Stomach smooth muscle (tissue), 2 donors: Measurements from ENCODE around the gene MRPL39.

Experiments
- H3K27ac ChIP-seq: one replicate; pipeline ENCODE4 v1.7.0; 2013; ENCODE audit warnings: mild to moderate bottlenecking, low read length, inconsistent platforms
- H3K27me3 ChIP-seq, 2 donors: one replicate each; pipeline ENCODE4 v1.7.0; 2013; ENCODE audit warnings: low read length in 2 of 2; ENCODE audit not compliant: insufficient read depth in 2 of 2, control insufficient read depth in 1 of 2
- H3K36me3 ChIP-seq, 2 donors: one replicate each; pipeline ENCODE4 v1.7.0; 2013; ENCODE audit warnings: low read length in 2 of 2; ENCODE audit not compliant: control insufficient read depth in 2 of 2, insufficient read depth in 2 of 2
- H3K4me1 ChIP-seq: one replicate; pipeline ENCODE4 v1.7.0; 2013; ENCODE audit warnings: low read length; ENCODE audit not compliant: control insufficient read depth, insufficient read depth
- H3K4me3 ChIP-seq, 2 donors: one replicate each; pipeline ENCODE4 v1.7.0; 2013; ENCODE audit warnings: low read length in 2 of 2
- H3K9ac ChIP-seq, 2 donors: one replicate each; pipeline ENCODE4 v1.7.0; 2013; ENCODE audit warnings: low read length in 2 of 2, mild to moderate bottlenecking in 1 of 2
- H3K9me3 ChIP-seq, 2 donors: one replicate each; pipeline ENCODE4 v1.7.0; 2013; ENCODE audit warnings: low read length in 2 of 2; ENCODE audit not compliant: control insufficient read depth in 2 of 2
- donor health status: healthy.
- donor health status: Pancreatic carcinoma.

MRPL39 gene

DNA sequence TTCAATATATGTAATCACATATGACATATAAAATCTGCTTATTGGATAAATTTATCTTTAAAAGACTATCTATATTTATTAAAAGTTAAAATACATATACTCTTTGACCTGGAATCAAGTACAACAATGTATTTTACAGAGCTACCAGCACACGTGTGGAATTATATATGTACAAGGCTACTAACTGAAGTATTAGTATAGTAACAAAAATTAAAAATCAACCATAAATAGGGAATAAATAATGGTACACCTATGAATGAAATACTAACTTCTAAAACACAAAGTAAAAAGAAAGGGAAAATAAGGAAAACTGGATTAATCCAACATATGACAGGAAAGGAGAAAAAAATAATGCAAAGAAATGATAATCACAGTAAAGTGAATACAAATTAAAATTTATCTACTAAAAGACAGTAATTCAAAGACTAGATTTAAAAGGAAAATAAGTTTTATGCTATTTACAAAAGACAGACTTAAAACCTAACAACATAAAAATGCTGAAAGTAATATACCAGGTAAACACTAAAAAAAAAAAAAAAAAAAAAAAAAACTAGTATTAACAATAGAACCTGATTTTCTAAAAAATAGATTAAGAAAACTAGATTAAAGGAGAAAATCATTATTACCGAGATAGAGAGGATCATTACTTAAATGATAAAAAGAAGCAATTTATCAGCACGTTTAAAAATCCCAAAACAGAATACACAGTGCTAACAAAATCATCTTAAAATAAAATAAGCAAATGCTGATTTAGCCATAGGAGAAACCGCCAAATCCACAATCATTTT lies 27.9 kb downstream of the MRPL39 start:
- Histone ChIP-seq H3K36me3 (no peaks in the 10 kb centered on the region), H3K27me3 (no peaks in the 10 kb centered on the region), H3K4me3 (no peak overlapping the region), H3K4me1 (no peaks in the 10 kb centered on the region), H3K9ac (no peak overlapping the region), H3K9me3 (no peaks in the 10 kb centered on the region), H3K27ac (no peak overlapping the region)

DNA sequence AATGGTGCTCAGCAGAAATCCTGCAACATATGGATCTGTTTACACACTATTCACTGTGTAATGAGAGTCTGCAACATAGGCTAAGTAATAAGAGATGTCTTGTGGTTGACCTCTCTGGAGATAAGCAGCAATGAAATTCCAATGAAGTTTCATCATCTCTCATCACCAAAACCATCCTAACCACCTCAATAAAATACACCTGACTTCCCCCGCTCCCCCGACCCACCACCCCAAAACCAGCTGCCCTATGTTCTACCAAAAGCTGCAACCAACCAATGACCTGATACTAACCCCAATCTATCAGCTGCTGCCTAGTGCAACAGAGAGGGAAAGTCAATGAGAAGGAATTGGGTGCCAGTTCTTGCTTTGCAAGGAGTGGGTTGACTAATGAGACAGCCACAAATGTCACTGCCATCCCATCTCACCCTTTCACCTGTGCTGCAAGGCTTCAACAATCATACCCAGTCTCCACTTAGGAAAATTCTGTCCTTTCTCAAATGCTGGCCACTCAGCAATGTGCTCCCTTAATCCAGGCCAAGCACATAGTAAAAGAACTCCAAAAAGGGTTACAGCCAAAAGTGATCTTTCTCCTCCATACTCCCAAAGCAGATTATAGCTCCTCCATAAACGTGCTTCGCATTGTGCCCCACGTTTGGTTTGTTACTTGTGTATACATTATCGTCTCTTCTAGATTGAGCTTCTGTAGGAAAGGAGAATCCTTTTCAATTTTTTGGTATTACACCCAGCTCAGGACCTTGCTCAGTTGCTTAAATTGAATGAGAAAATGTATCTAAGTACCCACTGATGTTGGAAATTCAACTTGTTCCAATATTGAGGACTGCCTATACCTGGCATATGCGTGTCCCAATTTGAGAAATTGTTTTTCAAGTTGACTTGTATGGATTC lies 29.0 kb downstream of the MRPL39 start:
- Histone ChIP-seq H3K27me3 (no peaks in the 10 kb centered on the region), H3K27ac (no peak overlapping the region), H3K9me3 (no peaks in the 10 kb centered on the region)

DNA sequence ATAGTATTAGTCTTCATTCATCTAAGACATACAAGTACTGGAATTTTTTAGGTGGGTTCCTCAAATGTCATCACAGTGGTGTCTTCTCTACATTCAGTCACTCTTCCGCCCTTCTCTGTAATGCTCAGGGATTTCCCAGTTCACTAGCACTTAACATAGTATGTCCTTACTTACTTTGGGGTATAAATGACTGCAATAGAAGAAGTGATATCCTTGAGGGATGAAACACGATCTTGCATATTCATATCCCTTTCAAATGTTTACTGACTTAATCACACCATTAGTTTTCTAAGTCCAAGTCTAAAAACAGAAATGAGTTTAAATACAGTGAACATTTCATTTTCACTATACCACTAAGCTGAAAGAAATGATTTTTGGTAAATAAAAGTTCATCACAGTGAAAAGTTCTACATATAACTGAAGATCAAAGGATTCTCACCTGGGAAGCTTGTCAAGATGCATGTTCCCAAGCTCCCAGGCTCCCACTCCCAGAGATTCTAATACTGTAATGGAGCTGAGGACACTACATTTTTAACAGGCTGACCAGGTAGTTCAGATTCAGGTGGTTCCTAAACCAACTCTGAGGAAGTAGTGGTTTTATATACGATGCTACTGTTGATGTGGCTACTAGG lies 29.7 kb downstream of the MRPL39 start:
- Histone ChIP-seq H3K27me3 (no peaks in the 10 kb centered on the region), H3K9me3 (no peaks in the 10 kb centered on the region), H3K4me1 (no peaks in the 10 kb centered on the region), H3K4me3 (no peak overlapping the region), H3K27ac (no peak overlapping the region), H3K9ac (no peak overlapping the region), H3K36me3 (no peaks in the 10 kb centered on the region)

More for the DNA sequence above, 29.0 kb downstream of the MRPL39 start:
- no peak overlapping the region for H3K4me3 ChIP-seq
- H3K36me3 ChIP-seq: no peaks in the 10 kb centered on the region
- H3K9ac ChIP-seq: no peak overlapping the region
- no peaks in the 10 kb centered on the region for H3K4me1 ChIP-seq

DNA sequence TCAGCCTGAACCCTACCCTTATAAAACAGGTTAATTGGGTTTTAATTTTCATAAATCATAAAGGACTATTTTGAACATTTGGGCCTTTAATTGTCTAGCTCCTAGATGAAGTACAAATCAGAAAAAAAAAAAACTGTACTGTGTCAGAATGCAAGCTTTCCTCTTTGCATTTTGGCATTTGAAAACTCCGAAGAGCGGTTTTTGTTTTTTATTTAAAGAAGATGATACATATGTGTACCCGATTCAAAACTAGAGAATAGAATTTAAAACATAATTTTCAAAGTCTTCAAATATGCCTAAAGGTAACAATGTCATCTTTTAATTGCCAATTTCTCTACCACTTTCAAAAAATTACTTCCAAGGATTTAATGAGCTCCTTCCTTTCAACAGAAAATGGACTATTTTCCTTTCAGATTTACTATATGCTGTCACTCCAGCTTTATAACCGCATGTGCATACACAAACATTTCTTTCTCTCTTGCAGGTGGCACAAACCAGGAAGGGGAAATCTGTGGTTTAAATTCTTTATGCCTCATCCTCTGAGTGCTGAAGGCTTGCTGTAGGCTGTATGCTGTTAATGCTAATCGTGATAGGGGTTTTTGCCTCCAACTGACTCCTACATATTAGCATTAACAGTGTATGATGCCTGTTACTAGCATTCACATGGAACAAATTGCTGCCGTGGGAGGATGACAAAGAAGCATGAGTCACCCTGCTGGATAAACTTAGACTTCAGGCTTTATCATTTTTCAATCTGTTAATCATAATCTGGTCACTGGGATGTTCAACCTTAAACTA lies 33.7 kb downstream of the MRPL39 start:
- H3K4me3 ChIP-seq: no peak overlapping the region
- no peaks in the 10 kb centered on the region for H3K9me3 ChIP-seq
- no peaks in the 10 kb centered on the region for H3K36me3 ChIP-seq
- no peak overlapping the region for H3K27ac ChIP-seq
- no peaks in the 10 kb centered on the region for H3K4me1 ChIP-seq
- no peak overlapping the region for H3K9ac ChIP-seq
- H3K27me3 ChIP-seq: no peaks in the 10 kb centered on the region

DNA sequence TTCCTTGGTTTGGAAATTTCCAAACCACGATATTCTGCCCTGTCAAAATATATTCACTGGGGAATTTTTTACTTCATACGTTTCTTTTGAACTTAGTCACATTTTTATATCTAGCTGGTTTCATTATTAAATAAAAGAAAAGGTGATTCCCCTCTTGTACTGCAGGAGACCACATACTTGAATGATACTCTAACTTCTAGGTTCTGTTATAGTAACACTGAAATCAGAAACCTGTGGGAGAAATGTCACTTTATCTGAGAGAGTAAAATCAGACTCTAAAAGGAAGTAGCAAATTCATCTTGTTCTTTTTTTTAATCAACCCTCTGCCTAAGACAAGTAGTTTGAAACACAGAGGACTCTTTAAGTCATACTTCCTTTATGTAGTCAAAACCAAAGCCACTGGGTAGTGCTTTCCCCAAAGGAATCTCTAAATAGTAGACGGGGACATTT lies 34.4 kb downstream of the MRPL39 start:
- Histone ChIP-seq H3K4me3 (no peak overlapping the region), H3K9ac (no peak overlapping the region), H3K27ac (no peak overlapping the region), H3K27me3 (no peaks in the 10 kb centered on the region), H3K9me3 (no peaks in the 10 kb centered on the region), H3K36me3 (no peaks in the 10 kb centered on the region), H3K4me1 (no peaks in the 10 kb centered on the region)

DNA sequence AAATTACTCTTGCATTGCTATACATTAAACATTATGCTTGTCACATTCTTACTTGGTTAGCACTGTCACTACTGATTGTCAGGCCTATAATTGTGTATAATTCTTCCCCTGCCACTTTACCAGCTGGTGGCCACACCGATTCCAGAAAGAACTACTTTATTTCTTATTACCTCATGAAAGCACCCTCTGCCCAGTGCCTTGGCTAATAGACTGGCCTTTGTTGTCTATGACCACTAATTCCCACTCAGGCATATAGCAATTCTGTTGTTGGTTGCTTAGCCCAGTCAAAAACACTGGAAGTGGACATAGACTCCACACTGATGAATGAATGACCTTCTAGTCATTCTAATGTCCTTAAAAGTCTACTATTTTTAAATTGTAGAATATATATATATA lies 35.6 kb downstream of the MRPL39 start:
- no peak overlapping the region for H3K9ac ChIP-seq
- no peaks in the 10 kb centered on the region for H3K4me1 ChIP-seq
- H3K36me3 ChIP-seq: peaks cover 0 to 1% of the 10 kb centered on the region in 2 donors
- H3K27me3 ChIP-seq: no peaks in the 10 kb centered on the region
- no peak overlapping the region for H3K4me3 ChIP-seq
- no peak overlapping the region for H3K27ac ChIP-seq
- no peaks in the 10 kb centered on the region for H3K9me3 ChIP-seq

DNA sequence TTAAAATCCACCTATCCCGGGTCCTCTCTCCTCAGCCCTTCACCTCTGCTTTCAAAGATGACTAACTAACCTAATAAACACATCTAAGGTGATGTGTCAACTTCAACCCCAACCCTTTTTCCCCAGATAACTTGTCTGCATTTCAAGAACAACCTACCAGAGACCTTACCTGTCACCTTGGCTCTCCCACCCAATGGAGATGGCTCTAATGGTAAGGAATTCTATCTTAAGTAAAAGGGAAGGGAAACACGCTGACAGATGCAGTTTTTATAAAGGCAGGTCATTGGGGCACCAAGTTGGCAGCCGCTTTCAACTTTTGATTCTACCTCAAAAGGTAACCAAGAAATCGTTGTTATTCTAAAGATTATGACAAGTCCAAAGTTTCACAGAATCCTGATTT lies 37.6 kb downstream of the MRPL39 start:
- H3K36me3 ChIP-seq: peaks cover 3 to 5% of the 10 kb centered on the region in 2 donors
- no peak overlapping the region for H3K4me3 ChIP-seq
- no peak overlapping the region for H3K9ac ChIP-seq
- no peak overlapping the region for H3K27ac ChIP-seq
- H3K27me3 ChIP-seq: no peaks in the 10 kb centered on the region
- H3K4me1 ChIP-seq: no peaks in the 10 kb centered on the region
- no peaks in the 10 kb centered on the region for H3K9me3 ChIP-seq

DNA sequence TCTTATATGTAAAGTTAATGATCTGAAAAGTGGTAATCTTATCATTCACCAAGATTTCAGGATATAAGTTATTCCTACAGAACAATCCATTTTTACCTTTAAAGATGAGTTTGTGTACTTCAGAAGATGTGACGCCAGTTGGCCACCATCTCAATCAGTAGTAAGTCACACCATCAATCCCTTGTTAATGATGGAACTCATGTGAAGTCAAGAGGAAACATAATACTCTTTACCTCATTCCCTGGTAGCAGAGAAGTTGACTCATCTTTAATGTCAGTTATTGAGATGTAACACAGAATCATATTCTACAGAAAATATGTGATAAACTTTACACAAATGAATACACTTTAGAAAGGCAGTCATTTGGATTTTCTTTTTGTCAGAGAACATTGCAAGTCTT lies 38.2 kb downstream of the MRPL39 start:
- Histone ChIP-seq H3K27me3 (no peaks in the 10 kb centered on the region), H3K36me3 (peaks cover 3 to 5% of the 10 kb centered on the region in 2 donors), H3K4me3 (no peak overlapping the region), H3K27ac (no peak overlapping the region), H3K4me1 (no peaks in the 10 kb centered on the region), H3K9me3 (no peaks in the 10 kb centered on the region), H3K9ac (no peak overlapping the region)

DNA sequence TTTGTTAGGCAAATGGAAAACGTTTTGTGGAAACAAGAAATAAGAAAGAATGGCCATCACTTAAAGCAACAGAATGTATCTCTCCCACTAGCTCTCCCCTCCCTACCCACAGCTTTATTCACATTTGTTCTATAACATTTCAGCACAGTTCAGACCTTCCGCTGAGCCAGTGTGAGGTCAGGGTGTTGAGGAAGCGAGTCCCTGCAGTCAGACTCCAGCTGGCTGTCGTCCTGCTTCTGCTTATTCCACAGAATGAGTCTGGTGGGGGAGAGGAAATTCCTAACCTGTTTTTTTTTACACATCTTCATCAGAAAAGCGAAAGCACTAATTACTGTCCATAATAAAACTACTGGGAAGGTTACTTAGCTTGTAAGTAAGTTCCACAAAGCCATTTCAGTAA lies 39.0 kb downstream of the MRPL39 start:
- H3K9me3 ChIP-seq: no peaks in the 10 kb centered on the region
- no peaks in the 10 kb centered on the region for H3K27me3 ChIP-seq
- no peaks in the 10 kb centered on the region for H3K4me1 ChIP-seq
- H3K4me3 ChIP-seq: no peak overlapping the region
- H3K9ac ChIP-seq: no peak overlapping the region
- H3K36me3 ChIP-seq: peaks cover 3 to 5% of the 10 kb centered on the region in 2 donors
- H3K27ac ChIP-seq: no peak overlapping the region

DNA sequence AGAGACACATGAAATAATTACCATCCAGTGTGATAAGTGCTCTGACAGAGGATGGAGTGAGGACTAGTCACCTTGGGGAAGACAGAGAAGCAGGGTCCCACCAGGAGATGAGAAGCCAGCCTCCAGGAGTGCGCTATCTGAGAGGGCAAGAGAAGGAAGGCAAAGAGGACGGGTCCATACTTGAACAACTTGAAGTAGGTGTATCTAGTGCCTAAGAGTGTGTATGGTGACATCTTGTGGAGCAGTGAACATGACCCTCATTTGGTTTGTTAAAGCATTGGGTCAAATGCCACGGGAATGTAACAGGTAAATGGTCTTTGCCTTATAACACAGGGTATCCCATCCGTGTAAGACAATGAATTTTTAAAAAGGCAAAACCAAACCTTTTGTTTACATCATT lies 39.8 kb downstream of the MRPL39 start:
- H3K4me3 ChIP-seq: no peak overlapping the region
- no peak overlapping the region for H3K9ac ChIP-seq
- no peaks in the 10 kb centered on the region for H3K27me3 ChIP-seq
- H3K9me3 ChIP-seq: no peaks in the 10 kb centered on the region
- peaks cover 3 to 5% of the 10 kb centered on the region in 2 donors for H3K36me3 ChIP-seq
- no peaks in the 10 kb centered on the region for H3K4me1 ChIP-seq
- no peak overlapping the region for H3K27ac ChIP-seq
